Activated CD4-positive, alpha-beta T cell treated with anti-CD3 and anti-CD28 coated beads, Interleukin-2, amount 50 U/mL, for 48 hours (primary cell): ENCODE data around the gene CASKIN1.
A peak's percentile ranks its signal among the peaks of the same experiment; 100 is the strongest.
"Not testable (repeated sequence)": the region's sequence is repeated elsewhere in the genome, so short reads cannot be mapped to it uniquely, and the experiment has no call there.

ENCODE experiments used
- DNase-seq, 2 experiments: peaks; one replicate each; pipeline ENCODE4 v3.0.0-alpha.2; 2020

CASKIN1 gene

GRCh38 chr16:2129251-2129650 is 67.2 kb downstream of the CASKIN1 start:
- DNase-seq = not testable (repeated sequence)

GRCh38 chr16:2127630-2128280 is 68.7 kb downstream of the CASKIN1 start:
- DNase-seq = peak in 1 of 2 experiments; percentile 25
